Measurements from ENCODE around the gene SPZ1.
A peak's percentile ranks its signal among the peaks of the same experiment; 100 is the strongest.
"Not testable (repeated sequence)": the region's sequence is repeated elsewhere in the genome, so short reads cannot be mapped to it uniquely, and the experiment has no call there.

SPZ1 gene

DNA sequence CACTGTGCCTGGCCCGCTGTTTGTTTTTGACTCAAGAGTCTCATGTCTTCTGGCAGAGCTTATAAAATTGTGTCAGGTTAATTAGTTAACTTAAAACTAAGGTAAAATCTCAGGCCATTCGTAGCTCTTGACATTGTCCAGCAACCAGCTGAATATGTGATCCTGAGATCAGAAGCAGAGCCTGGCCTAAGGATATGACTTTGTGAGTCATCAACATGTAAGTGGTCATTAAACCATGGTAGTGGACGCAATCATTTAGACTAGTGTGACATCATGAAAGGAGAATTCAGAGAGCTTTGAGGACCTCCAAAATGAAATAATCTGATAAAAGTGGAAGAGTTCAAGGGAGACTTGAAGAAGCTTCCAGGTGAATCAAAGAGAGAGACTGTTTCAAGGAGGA is 23.3 kb downstream of the SPZ1 start:
- CTCF ChIA-PET: interaction anchor here (0.6 kb wide), 3 partner anchors 33 to 455 kb away, joined by 3 read pairs; no protein-coding TSS in a partner anchor
- POLR2A ChIA-PET (ENCODE audit: low non-redundant PET): no interaction called here

DNA sequence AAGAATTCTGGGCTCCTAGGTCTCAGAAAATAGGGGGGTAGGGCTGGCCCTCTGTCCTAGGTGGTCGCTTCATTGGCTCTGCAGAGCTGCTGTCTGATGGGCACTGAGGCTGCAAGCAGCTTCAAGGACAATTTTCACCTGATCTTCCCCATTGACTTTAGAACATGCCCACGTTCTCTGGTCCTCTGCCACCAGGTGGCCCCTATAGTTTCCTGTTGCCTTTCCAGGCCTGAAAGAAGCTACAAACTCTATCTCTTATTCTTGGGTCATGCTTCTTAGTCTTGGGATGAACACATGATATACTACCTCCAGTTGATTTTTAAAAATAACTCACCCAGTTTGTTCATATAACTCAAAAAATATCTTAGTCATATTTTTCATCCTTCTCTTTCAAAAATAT is 26.3 kb downstream of the SPZ1 start:
- TF ChIP-seq, protein P1, sequence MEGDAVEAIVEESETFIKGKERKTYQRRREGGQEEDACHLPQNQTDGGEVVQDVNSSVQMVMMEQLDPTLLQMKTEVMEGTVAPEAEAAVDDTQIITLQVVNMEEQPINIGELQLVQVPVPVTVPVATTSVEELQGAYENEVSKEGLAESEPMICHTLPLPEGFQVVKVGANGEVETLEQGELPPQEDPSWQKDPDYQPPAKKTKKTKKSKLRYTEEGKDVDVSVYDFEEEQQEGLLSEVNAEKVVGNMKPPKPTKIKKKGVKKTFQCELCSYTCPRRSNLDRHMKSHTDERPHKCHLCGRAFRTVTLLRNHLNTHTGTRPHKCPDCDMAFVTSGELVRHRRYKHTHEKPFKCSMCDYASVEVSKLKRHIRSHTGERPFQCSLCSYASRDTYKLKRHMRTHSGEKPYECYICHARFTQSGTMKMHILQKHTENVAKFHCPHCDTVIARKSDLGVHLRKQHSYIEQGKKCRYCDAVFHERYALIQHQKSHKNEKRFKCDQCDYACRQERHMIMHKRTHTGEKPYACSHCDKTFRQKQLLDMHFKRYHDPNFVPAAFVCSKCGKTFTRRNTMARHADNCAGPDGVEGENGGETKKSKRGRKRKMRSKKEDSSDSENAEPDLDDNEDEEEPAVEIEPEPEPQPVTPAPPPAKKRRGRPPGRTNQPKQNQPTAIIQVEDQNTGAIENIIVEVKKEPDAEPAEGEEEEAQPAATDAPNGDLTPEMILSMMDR (conservative IDR thresholded peaks at IDR 0.05; ENCODE audit: low read depth): peak; percentile 51
- POLR2A ChIA-PET (ENCODE audit: low non-redundant PET): no interaction called here
- no peak overlapping the region for H3K27ac ChIP-seq
- CTCF ChIA-PET: interaction anchor here (0.5 to 1.6 kb wide), 23 partner anchors 8 to 1321 kb away, joined by 3 to 11 read pairs (median 4); partner anchors contain the start of genes FAM151B and ZFYVE16
- DNase-seq (ENCODE audit: low spot score): peak; percentile 52

More for the DNA sequence above, 23.3 kb downstream of the SPZ1 start:
- no peak overlapping the region for H3K27ac ChIP-seq
- TF ChIP-seq, protein P1 (conservative IDR thresholded peaks at IDR 0.05; ENCODE audit: low read depth): no peak
- DNase-seq (ENCODE audit: low spot score): no peak

DNA sequence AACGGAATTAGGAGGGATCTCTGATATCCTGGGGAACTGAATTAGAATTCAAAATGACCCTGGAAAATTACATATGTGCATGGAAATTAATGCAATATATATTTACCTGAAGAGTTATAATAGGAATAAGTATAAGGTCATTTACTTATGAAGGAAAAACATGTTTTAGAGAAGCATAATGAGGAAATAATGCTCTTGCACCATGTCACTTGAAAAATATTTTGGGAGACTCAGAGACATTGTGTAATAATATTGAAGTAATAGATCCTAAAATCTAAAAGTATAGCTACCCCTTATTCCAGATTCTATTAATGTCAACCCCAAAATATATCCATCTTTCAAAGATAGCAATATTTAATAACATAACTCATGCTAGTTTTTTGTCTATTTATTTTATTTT is 28.4 kb downstream of the SPZ1 start:
- H3K27ac ChIP-seq: no peak overlapping the region
- DNase-seq (ENCODE audit: low spot score): no peak
- TF ChIP-seq, protein P1 (conservative IDR thresholded peaks at IDR 0.05; ENCODE audit: low read depth): no peak
- CTCF ChIA-PET: no interaction called here
- POLR2A ChIA-PET (ENCODE audit: low non-redundant PET): no interaction called here

DNA sequence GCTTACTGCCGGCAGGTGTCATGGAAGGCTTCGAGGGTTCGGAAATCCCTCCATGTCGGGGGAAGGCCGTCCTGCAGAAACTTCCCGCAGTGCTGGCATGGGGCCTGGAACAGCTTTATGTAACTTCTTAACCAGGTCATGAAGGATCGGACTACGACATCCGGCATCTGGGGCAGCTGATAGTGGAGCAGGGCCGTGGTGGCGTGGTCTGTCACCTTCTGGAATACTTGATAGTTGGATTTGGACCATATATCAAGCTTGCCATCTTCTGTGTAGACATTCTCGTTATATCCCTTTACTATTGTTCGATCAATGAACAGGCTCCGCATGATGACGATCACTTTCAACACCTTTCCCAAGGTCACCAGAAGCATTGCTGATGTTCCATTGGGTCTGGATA is 31.2 kb downstream of the SPZ1 start:
- H3K27ac ChIP-seq; POLR2A ChIA-PET (ENCODE audit: low non-redundant PET); CTCF ChIA-PET; DNase-seq (ENCODE audit: low spot score): not testable (repeated sequence)

DNA sequence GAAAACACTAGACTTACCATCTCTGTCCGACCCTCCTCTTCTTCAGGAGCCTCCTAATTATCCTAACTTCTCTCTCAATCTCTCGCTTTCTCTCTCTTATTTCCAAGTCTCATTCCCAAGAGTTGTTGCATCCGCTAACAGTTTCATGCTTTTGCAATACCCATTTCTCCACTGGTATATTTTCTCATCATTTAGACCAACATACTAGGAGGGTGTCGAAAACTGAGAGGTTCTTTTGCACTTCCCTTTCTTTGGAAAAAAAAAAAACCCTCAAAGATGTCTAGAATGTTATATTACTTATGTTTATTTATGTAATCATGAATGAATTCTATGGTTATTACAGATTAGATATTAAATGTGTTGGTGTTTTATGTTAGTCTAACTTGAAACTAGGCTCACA is 35.9 kb downstream of the SPZ1 start:
- no peak overlapping the region for H3K27ac ChIP-seq
- POLR2A ChIA-PET (ENCODE audit: low non-redundant PET): no interaction called here
- TF ChIP-seq, protein P1 (conservative IDR thresholded peaks at IDR 0.05; ENCODE audit: low read depth): no peak
- no peak for DNase-seq (ENCODE audit: low spot score)
- CTCF ChIA-PET: no interaction called here

DNA sequence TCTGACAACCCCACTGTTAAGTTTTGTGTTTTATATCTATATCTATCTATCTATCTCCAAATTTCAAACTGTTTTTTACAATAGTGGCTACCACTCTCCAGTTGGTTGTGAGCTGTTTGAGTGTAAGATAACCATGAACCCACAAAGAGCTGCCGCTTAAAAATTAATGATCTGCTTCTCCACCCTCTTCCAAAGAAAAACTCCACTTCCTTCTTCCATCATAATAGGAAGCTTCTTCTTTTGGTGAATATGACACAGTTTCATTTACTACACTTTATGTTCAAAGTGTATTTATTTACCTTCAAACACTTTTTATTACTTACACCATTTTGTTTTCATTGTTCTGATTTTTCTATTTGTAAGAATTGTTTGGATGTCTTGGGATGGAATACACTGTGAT is 37.9 kb downstream of the SPZ1 start:
- POLR2A ChIA-PET (ENCODE audit: low non-redundant PET): interaction anchor here (0.6 kb wide), 1 partner anchor 112 kb away, joined by 3 read pairs; no protein-coding TSS in a partner anchor
- TF ChIP-seq, protein P1 (conservative IDR thresholded peaks at IDR 0.05; ENCODE audit: low read depth): no peak
- no peak for DNase-seq (ENCODE audit: low spot score)
- H3K27ac ChIP-seq: no peak overlapping the region
- CTCF ChIA-PET: interaction anchor here (0.6 to 1.9 kb wide), 2 partner anchors 12 to 367 kb away, joined by 3 to 5 read pairs; partner anchors contain the start of gene MTX3

DNA sequence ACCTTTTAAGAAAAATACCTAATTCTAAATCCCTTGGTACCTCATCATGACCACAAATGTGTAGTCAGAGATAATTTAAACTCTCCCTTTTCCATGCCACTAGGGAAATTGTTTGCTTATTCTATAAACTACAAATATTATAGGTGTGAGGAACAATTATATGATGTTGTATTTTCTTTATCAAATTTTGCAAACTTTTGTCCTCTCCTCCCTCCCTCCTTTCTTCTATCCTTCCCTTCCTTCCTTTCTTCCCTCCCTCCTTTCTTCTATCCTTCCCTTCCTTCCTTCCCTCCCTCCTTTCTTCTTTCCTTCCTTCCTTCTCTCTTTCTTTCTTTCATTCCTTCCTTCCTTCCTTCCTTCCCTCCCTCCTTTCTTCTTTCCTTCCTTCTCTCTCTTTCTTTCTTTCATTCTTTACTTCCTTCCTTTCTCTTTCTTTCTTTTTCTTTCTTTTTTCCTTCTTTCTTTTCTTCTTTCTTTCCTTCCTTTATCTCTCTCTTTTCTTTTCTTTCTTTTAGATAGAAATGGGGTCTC is 41.2 kb downstream of the SPZ1 start:
- TF ChIP-seq, protein P1 (conservative IDR thresholded peaks at IDR 0.05; ENCODE audit: low read depth): no peak
- H3K27ac ChIP-seq: no peak overlapping the region
- DNase-seq (ENCODE audit: low spot score): no peak
- ChIA-PET POLR2A (ENCODE audit: low non-redundant PET) (no interaction called here), CTCF (no interaction called here)
